OCI-LY3 (cell line): ENCODE measurements around the gene MACF1.
"Not testable (repeated sequence)": the region's sequence is repeated elsewhere in the genome, so short reads cannot be mapped to it uniquely, and the experiment has no call there.

Source experiments
- CTCF ChIP-seq: fragments of 200-600, 300-600 bp; sonication (generic); IDR thresholded peaks from 2 replicates; pipeline ENCODE4 v1.5.1; 2014; ENCODE audit warnings: antibody characterized with exemption, low read length, low read depth
- EZH2phosphoT487 ChIP-seq: fragments of 200-600 bp; shearing (Covaris generic); IDR thresholded peaks from 2 replicates; pipeline ENCODE4 v1.6.1; 2018; ENCODE audit warnings: antibody characterized with exemption, mixed run types, low read depth

- TF ChIP-seq CTCF, EZH2phosphoT487: not testable (repeated sequence)
Observed at GRCh38 chr1:39522221-39522620, 317.7 kb downstream of the MACF1 start.
